Stimulated activated CD4-positive, alpha-beta T cell treated with anti-CD3 and anti-CD28 coated beads, TNF-alpha, amount 100 ng/mL, for 4 hours (primary cell): ENCODE results near the gene C19orf25.
"Not testable (repeated sequence)": the region's sequence is repeated elsewhere in the genome, so short reads cannot be mapped to it uniquely, and the experiment has no call there.

Experiments used
- DNase-seq, 3 experiments: peaks; one replicate each; pipeline ENCODE4 v3.0.0-alpha.2; 2020; ENCODE audit warnings: low read depth in 3 of 3

C19orf25 gene

DNA sequence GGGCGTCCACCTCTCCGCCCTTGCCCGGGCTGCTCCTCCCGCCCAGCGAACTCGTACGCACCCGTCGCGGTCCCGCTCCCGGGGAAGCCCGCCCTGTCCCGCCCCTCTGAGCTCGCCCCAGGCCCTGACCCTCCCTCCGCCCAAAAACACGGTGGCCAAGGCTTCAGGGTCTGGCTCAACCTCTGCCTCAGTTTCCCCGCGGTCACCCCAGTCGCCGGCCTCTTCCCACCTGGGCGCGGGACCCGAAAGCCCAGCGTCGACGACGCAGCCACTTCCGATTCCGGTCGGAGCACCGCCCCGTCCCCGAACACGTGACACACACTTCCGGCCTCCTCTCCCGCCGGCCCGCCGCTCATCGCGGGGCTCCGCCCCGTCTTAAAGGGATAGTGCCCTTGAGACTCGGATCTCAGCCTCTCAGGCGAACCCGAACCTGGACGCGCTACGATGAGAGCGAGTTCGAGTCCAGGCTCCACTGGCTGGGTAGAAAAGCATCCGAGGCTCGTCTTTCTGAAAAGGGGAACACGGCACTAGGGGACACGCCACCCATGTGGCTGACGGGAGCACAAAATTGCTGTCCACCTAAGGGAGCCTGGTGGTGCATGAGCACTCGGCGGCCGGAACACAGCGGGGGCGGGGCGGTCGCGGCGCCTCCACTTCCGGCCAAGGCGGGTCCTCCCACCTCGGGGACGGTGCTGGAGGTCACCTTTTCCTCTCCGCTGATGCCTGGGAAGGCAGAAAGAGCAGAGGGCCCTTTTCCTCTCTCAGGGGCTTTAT lies at the start of gene C19orf25:
TSS of gene C19orf25 (minus strand) at position 282 of the 774 bp plus-strand sequence. CDS start 312 bp downstream, outside the sequence.
- DNase-seq: peak; percentile 85 to 86 (median 86)

GRCh38 chr19:1527650-1528309 lies 48.8 kb upstream of the C19orf25 start:
- no peak for DNase-seq

- no peak for DNase-seq
These were observed 48.1 kb upstream of the C19orf25 start for GRCh38 chr19:1526979-1527649.

GRCh38 chr19:1526066-1526778 lies 47.2 kb upstream of the C19orf25 start:
- no peak for DNase-seq

DNA sequence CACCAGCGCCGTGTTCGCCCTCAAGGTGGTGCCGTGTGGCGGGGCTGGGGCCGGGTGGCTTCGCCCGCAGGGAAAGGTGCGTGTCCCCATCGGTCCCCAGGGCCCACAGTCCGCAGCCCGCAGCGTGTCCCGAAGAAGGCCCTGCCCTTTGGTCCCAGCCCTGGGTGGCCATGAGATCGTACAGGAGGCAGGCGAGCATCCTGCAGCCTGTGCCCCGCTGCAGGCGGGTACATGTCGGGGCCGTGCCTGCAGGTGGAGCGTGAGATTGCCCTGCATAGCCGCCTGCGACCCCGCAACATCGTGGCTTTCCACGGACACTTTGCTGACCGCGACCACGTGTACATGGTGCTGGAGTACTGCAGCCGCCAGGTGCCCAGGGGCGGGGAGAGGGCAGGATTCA lies 46.3 kb upstream of the C19orf25 start:
- DNase-seq: no peak

DNA sequence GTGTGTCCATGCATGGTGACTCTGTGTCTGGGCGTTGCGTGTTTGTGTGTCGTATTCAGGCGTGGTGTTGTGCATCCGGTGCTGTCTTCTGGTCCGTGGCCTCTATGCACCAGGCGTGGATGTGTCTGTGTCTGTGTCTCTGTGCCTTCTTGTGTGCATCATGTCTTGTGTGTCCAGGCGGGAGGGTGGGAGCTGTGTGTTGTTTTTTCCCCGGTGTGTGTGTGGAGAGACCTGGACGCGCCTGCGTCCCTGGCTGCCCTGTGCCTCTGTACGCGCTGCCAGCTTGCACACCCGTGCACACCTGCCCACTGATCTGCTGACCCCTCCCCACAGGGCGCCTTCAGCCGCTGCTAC lies 45.9 kb upstream of the C19orf25 start:
- DNase-seq: no peak

- no peak for DNase-seq
These were observed 45.4 kb upstream of the C19orf25 start for GRCh38 chr19:1524287-1524971.

GRCh38 chr19:1523412-1524286 lies 44.6 kb upstream of the C19orf25 start, which contains the start of gene PLK5:
TSS of gene PLK5 (plus strand) at chr19:1524077. CDS start at chr19:1526997, 2,920 bp downstream.
- DNase-seq: no peak

DNA sequence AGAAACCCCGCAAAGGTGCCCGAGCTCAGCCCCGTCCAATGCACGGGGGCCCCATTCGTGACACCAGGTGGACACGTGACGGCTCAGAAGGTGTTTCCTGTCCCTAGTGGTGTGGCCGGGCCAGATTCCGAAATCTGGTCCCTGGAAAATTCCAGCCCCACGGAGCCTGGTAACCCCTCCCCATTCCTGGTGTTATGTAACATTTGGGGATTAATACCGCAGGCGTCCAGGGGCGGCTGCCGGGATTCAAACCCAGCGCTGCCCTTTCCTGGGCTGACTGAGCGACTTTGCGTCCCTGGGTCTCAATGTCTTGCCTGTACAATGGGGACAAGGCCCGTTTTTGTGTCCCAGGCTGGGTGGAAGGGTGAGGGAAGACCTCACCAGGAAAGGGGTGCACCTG lies 43.8 kb upstream of the C19orf25 start:
- DNase-seq: no peak

DNA sequence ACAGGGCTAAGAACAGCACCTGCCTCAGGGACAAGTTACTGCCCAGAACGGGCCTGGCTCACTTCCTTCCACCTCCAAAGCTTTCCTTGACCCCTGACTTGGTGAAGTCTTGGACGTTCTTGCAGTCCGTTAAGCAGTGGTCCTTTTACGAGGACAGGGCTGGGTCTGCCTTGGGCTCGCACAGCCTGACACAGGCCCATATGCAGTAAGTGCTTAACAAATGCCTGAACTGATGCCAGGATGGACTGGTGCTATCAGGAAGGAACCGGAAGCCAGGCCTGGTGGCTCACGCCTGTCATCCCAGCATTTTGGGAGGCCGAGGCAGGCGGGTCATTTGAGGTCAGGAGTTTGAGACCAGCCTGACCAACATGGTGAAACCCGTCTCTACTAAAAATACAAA lies 43.0 kb upstream of the C19orf25 start:
- DNase-seq: no peak

GRCh38 chr19:1521636-1522035 lies 42.6 kb upstream of the C19orf25 start:
- no peak for DNase-seq

- no peak for DNase-seq
These were observed 41.3 kb upstream of the C19orf25 start for GRCh38 chr19:1520203-1520780.

- not testable (repeated sequence) for DNase-seq
These were observed 40.8 kb upstream of the C19orf25 start for GRCh38 chr19:1519802-1520201.

DNA sequence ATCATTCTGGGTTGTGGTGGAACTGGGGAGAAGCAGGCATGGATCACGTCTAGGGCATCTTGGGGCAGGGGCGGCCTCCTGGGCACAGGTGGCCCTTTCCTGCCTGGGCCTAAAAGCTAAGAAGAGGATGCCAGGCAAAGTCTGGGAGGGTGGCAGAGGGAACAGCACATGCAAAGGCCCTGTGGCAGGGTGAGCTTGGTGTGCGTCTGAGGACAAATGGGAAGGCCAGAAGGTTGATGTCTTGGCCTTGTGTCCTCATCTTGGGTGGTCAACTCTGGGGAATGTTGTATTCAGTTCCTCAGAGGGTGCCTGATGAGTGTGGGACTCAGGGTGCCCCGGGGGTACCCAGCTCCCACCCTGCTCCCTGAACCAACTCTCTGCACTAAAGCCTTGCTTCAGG lies 39.5 kb upstream of the C19orf25 start:
- DNase-seq: no peak

DNA sequence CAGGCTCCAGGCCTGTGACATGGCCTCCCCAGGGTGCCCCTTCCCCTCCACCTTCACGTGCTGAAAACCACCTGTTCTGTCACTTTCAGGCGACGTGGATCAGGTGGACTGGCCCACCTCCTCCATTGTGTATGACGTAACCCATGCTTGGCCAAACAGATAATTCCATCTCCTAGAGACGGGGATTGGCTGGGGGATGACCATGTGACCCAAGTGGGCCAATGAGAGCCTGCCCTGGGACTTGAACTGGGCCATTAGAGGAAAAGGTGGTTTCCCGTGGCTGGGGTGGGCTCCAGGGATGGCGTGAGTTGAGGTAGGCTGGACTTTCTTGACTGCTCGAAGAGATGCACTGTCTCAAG lies 37.4 kb upstream of the C19orf25 start:
- DNase-seq: no peak

DNA sequence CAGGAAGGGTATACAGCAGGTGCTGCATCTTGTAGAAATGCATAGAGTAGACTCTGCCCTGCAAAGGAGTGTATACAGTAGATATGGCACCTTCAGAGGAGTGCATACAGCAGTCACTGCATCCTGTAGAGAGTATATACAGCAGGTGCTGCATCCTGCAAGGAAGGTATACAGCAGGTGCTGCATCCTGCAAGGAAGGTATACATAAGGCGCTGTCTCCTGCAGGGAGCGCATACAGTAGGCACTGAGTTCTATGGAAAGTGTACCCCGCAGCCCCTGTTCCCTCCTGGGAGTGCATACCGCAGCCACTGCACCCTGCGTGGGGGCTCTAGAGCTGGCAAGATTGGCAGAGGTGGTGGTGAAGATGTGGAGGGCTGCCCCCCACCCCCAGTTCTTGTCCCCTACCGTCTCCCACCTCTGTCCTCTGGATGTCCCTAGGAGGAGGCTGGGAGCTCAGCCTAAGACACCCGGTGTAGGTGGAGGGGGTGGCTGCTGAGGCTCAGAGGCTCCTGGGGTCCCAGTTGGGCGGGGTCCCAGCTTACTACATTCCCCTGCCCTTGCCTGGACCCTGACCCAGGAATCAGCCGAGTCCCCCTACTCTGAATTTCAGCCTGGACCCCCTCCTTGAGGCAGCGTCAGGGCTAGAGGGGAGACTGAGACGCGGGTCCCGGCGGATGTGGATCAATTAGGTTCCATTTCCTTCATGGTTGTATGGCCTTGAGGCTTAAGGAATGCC lies 36.1 kb upstream of the C19orf25 start:
- DNase-seq: no peak

GRCh38 chr19:1514295-1514661 lies 35.3 kb upstream of the C19orf25 start:
- DNase-seq: no peak

DNA sequence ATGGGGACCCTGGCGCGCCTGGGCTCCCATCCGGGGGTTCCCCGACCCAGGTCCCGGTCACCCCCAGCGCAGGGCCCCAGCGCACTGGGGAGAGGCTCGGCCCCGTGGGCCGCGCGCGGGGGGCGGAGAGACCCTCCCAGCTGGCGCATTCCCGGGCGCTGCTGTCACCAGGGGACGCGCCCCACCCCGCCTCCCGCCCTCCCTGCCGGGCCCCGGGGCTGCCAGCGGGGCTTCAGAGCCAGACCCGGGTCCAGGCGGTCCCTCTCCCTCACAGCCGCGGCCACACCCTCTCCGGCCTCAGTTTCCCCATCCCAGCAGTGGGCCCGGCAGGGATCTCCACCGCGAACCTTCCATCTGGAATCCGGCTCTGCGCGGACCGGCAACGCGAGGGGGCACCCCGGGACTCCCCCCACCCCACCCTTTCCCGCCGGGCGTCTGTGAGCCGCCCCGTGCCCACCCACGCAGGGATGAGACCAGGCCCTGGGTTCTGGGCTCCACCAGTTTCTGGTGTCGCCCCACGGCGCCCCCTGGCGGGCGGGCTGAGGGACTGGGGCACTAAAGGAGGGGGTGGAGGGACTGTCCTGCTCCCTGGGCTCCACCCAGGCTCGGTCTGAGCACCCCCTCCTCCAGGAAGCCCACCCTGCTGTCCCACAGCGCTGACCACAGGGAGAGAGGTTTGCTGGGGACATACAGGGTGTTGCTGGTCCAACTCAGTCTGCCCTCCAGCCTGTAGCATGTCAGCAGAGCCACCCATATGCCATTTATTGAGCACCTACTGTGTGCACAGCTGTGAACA lies 34.7 kb upstream of the C19orf25 start:
- peak; percentile 42 to 48 (median 44) for DNase-seq
